G401 (cell line): Measurements from ENCODE around the gene MAGI1. TPM values are rescaled to one million over a fixed set of nuclear protein-coding genes. Genes with fewer than 3 reads are reported as not detected.
"Not testable (repeated sequence)": the region's sequence is repeated elsewhere in the genome, so short reads cannot be mapped to it uniquely, and the experiment has no call there.

Experiments
- DNase-seq: peaks from one replicate; pipeline ENCODE4 v3.0.0-alpha.2; 2015; ENCODE audit warnings: low spot score
- in situ Hi-C: cut with HindIII; loops from 2 replicates; pipeline ENCODE4 v1.10.0; 2016; ENCODE audit warnings: low sequenced_read_pairs, mixed read lengths
- total RNA-seq: library from RNA; depleted of rRNA; stranded (reverse); fragments of >200 nt; shearing (Covaris generic); gene quantifications from 2 replicates; pipeline ENCODE4 v1.2.3, GENCODE V29; 2014; rRNA removed

The MAGI1 gene
- 7.7 and 11.0 TPM in 2 replicates for total RNA-seq

DNA sequence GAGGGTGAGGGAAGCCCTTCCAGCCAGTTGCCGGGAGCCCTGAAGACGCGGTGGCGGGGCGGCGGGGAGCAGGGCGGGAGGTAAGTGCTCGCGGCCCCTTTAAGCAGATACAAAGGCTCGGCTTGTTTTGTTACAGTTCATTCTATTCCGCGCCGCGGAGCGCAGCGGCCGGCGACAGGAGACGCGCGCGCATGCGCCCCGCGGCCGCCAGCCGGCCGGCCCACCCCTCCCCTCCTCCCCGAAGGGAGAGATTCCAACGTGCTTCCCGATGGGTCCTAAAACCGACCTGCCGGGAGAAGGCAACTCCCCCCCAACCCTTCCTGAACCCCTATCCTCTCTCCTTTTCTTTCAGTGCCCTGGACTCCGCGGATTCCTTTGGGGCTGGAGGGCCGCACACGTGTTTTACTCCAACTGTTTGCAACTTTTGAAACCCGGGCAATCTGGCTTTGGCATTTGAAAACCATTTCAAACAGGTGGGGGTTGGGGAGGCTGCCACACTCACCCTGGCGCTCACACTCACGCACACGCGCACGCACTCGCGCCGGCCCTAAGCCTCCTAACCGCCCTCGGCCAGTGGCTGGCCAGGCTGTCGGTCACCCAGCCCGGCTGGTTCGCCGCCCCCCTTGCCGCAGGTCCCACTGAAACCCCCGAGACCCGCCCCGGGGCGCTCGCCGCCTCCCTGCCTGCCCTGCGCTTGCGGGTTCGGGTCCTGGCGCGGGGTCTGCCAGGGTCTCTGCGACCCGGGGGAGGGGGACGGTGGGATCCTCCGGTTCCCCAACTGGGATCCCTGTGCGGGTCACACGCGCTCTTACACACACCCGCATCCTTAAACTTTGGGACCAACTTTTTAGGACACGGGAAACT is at the start of gene MAGI1:
MAGI1 (minus strand) TSS at position 193 of the 864 bp plus-strand sequence. CDS start 610 bp downstream, outside the sequence.
- peak; percentile 95 for DNase-seq
- in situ Hi-C loops: no loop called here

DNA sequence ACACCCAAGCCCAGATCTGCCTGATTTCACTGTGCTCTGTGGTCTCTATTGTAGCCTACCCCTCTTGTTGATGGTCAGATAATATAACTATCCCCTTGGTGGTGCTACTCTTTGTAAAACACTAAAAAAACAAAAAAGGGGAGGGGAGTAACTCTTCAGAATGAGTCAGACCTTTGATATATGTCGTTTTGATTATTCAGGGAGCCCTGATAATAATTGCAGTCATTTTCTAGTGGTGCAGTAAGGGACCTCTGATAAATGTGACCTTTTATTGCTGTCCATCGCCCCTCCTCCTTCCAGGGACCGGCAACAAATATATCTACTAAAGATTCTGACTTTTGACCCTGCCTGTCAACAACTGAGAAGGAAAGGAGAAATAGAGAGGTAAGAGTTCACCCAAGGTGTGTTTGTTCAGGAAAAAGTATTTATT is 45.1 kb upstream of the MAGI1 start:
- in situ Hi-C loops: no loop called here
- DNase-seq: no peak

DNA sequence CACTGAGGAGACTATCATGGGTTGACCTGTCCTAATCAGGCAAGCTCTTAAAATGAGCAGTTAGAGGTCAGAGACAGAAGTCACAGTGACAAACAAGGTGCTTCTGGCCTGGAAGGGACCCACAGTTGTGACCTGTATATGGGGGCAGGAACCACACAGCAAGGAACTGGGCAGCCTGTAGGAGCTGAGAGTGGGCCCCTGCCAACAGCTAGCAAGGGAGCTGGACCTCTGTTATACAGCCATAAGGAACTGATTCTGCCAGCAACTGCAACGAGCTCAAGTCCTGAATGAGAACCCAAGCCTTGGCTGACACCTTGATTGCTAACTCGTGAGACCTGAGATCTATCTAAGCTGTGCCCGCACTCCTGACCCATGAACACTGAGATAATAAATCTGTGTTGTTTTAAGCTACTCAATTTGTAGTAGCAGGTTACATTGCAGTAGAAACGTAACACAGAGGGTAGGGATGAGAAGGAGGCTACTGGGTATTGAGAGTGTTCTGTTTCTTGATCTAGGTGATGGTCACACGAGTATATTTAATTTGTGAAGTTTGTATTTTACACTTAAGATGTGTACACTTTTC is 44.5 kb upstream of the MAGI1 start:
- DNase-seq: peak; percentile 12
- in situ Hi-C loops: no loop called here

DNA sequence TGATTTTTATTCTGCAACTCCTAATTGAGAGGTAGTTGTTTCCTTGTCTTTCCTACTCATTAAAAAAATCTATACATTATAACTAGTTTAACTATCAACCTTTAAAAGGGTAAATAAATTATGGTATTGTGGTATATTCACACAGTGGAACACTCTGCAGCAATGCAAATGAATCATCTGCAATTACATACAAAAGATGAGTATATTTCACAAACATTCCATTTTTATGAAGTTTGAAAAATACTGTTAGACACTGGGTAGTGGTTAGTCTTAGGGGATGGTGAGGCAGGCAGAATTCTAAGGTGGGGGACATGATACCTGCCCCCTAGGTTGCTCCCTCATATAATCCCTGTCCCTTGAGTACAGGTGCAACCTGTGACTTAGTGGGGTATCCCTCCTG is 44.0 kb upstream of the MAGI1 start:
- in situ Hi-C loops: no loop called here
- no peak for DNase-seq

DNA sequence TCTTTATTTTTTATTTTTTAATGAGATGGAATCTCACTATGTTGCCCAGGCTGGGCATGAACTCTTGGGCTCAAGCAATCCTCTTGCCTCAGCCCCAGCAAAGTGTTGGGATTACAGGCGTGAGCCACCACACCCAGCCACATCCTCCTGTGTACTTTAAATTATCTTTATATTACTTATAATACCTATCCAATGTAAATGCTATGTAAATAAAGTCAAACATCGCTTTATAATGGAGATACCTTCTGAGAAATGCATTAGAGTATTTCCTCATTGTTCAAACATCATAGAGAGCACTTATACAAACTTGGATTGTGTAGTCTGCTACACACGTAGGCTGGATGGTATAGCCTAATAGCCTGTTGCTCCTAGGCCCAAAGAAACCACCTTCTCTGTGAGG is 41.4 kb upstream of the MAGI1 start:
- in situ Hi-C loops: no loop called here
- no peak for DNase-seq

DNA sequence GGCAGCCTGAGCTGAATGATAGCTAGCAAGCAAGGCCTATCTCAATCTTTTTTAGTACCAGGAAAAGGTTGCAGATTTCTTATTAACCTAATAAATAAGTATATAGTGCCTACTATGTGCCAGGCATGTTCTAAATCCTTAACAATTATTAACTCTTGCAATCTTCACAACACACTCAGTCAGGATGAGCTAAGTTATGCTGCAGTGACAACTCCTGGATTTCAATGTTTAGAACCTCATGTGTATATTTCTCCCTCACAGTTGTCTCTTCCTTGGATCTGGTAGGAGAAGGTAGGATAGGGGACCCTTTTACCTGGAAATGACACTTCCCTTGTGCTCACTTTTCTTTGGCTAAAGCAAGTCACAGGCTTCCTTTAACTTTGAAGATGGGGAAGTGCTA is 39.3 kb upstream of the MAGI1 start:
- in situ Hi-C loops: no loop called here
- DNase-seq: no peak

DNA sequence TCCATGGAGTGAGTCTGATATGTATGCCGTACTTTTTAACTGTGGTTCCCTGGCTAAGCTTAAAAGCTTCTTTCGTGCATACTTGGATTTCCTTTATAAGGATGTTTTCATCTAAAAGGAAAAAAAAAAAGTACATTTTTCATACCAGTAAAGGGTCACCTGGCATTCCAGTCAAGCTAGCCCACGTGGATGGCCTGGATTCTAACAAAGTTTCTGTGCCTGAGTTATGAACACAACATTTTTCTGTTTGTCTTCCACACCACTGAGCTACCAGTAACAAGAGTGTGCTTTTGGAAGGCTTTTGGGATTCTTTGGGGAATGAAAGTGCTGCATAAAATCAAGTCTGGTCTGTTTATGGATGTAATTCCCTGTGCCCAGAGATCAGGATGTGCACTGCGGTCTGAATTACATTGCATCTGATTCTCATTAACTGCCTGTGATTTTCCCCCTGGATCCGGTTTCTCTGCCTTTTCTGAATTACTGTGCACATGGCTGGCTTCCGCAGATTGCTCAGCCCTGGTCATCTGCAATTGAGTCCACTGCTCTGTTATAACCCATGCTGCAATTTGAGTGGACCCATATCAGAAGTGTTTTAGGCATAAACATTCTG is 38.2 kb upstream of the MAGI1 start:
- DNase-seq: no peak
- in situ Hi-C loops: no loop called here

DNA sequence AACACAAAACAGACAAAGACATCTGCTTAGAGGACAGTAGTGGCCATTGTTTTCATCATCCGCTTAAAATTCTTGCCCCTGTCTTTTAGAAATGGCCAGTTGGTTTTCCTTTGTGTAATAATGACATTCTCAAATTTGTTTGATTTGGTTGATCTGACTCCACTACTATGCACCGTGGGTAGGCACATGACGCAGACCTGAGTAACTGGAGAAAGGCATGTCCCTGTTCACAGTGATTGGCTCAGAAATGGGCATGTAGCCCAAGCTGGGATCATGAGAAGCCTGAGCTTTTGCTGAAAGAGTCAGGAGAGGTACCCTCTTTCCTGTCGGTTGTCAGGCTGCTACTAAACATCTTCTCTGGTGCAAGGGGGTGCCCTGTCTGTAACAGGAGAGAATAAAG is 36.6 kb upstream of the MAGI1 start:
- no peak for DNase-seq
- in situ Hi-C loops: no loop called here

DNA sequence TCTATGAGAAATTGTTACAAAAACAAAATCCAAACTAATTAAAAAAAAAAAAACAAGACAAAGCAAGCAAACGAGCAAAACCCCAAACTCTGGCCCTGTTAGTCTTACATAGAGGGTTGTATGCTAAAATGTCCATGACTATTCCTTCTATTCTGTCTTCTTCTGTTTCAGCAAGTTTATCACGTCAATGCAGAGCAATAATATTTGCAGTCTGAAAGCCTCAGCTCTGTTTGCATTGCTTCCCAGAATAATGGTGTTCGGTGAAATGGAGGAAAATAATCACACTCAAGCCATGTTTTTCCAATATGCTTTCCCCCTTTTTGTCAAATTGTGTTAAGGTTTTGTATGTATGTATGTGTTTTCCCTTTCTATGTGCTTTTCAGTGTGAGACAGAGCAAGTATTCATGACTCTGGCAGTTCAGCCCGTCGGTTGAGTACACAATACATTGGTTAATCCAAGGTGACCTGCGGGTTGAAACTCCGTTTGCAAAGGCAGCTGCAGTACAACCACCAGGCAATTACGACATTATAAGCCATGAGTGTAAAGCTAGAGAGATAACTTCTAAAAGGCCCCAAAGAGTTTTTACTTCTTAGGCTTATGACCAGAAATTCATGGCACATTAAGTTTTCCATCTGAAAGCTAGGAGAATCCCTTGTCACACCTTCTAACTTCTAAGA is 34.9 kb upstream of the MAGI1 start:
- in situ Hi-C loops: no loop called here

DNA sequence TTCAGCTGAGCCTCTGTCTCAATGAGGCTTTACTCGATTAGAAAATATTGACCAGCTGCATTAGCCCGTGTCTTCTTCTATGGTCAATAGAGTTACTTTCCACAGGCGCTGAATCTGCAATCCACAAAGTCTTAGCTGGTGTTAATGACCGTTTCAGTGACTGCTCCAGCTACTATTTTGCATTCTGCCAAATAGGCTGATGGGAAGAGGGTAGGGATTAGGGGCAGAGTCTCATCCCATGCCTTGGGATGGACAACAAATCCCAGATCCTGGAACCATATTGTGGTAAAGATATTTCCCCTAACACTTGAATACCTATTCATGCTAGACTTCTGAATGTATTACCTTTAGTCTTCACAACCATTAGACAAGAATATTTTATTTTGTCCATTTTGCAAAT is 29.5 kb upstream of the MAGI1 start:
- in situ Hi-C loops: no loop called here
- DNase-seq: no peak

More for the DNA sequence above, 34.9 kb upstream of the MAGI1 start:
- DNase-seq: no peak

DNA sequence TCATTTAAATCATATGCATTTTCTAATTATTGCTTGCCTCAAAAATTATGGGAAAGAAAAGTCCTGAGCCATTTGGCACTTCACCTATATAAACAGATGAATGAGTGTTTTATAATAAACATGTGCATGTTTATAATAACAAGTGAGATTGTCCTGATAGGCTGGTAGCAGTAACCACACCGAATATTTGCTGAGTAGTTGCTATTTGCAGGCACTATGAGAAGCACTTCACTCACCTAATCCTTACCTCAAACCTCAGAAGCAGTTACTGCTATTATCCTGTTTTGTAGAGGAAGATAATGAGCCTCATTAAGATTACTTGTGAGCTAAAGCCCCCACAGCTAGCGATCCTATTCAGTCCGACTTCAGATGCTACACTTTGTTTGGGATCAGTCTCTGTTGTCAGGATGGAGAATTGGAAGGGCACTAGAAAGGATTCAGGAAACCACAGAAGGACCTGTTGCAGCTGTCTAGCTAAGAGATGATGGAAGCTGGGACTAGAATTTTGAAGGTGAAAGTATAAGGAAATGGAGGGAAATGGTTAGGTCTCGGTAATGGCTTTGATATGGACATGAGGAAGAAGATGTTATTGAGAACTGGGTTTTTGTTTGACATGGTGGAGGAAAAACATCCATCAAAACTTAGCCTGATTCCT is 28.4 kb upstream of the MAGI1 start:
- in situ Hi-C loops: no loop called here
- no peak for DNase-seq

DNA sequence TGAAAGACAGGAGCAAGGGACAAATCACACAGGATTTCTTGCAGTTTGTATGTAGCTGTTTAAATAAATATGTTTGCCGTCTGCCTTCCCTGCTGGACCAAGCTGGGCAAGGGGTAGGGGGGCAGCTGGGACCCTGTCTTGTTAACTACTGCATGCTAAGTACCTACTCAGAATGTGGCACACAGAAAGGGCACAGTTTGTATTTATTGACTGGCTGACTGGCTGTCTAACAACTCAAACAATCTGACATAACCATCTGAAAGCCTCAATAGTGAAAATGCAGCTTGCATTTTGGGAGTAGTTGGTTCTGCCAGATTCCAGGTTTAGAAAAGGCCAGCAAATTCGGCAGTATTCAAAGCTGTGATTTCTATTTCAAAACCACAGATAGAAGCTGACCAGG is 16.6 kb upstream of the MAGI1 start:
- no peak for DNase-seq
- in situ Hi-C loops: no loop called here

DNA sequence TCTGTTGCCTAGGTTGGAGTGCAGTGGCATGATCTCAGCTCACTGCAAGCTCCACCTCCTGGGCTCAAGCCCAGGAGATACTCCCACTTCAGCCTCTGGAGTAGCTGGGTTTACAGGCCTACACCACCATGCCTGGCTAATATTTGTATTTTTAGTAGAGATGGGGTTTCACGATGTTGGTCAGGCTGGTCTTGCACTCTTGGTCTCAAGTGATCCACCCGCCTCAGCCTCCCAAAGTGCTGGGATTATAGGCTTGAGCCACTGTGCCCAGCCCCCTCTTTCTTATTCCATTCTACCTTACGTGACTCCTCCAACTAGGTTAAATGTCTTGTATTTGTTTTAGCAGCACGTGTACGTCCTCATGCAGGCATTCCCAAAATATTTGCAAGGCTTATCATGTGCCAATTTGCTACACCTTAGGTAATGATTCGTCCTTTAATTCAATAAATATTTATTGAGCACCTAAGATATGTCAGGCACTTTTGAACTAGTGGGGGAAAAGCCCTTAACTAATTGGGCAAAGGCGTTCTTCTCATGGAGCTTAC is 14.9 kb upstream of the MAGI1 start:
- in situ Hi-C loops: no loop called here
- no peak for DNase-seq

DNA sequence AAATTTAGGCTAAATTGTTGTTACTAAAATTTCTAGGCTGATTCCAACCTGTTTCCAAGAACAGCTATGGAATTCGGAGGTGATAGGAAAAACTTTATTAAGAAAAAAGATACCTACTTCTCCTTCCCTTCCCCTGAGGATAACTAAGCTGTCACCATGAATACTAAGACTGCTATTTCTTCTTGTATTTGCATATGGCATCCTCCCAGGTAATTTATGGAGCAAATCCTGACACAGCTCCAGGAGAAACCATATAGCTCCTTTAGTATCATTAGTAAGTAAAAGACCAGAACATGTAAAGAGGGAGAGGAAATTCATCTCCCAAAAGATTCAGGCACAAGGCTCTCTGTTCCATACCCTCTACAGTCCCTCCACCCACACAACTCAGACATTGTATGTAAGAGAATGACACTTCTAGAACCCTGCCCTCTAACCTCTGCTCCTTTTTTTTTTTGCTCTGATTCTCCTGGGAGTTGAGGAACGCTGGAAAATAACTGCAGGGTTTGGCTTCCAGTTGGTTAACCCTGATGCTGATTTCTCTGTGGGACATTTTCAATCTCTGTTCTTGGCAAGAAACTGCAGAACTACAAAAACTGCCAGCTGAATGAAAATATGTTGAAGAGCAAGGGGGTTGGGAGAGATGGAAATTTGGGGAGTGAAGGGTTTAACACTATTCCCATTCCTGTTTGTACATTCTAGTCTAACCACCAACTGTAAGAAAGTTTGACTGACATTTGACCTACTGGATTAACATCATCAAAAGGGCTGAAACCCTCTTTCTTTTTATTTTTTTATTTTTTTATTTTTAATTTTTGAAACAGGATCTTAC is 14.2 kb upstream of the MAGI1 start:
- peak; percentile 43 for DNase-seq
- in situ Hi-C loops: no loop called here

DNA sequence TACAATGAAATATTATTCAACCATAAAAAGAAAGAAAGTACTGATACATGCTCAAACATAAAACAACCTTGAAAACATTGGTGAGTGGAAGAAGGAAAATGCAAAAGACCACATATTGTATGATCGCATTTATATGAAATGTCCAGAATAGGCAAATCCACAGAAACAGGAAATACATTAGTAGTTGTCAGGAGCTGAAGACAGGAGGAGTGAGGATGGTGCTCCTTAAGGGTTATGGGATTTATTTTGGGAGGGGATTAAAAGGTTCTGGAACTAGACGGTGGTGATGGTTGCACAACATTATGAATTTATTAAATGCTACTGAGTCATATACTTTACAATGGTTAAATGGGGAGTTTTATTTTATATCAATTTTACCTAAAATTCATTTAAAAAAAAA is 12.1 kb upstream of the MAGI1 start:
- in situ Hi-C loops: no loop called here
- DNase-seq: no peak

DNA sequence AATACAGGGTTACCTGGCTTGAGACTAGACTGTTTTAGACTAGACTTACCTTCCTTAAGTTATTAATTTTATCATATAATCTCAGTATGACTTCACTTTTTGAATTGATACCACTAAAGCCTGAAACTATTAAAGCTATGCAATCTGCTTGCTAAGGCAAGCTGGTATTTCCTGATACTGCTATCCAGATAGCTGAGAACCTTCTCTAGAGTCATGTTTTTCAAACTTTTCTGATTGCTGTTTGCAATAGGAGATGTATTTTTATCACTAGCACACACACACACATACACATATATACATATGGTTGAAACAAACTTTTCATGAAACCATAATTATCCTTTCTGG is 9.3 kb upstream of the MAGI1 start:
- in situ Hi-C loops: no loop called here
- no peak for DNase-seq

DNA sequence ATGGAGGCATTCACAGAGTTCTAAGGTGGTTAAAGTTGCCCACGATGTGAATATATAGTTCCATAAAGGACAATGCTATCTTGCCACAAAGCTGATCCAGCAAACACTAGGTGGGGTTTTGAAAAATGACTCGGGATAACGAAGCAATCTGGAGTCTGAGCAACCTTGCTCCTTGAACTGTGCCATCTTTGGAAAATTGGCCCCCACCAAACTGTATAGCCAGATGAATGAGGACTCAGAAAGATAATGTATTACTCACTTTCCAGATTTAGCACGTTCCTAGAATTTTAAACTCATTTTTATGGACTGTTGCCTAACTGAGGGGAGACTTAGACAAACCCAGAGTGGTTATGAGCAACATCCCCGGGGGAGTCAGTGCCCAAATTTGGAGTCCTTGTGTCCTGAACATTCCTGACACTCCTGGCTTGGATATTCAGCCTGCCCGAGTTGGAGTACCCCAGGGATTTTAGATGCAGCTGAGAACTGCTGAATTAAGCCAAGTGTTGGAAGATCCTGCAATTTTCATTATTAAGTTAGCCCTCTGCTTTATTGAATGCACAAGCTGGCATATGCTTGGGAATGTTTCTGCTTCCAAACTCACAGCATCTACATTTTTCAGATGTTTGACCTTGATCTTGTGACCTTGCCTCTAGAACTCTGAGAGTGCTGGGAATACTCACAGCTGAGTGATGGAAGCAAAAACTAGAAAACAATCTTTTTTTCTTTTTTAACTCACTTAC is 8.8 kb upstream of the MAGI1 start:
- DNase-seq: no peak
- in situ Hi-C loops: no loop called here

DNA sequence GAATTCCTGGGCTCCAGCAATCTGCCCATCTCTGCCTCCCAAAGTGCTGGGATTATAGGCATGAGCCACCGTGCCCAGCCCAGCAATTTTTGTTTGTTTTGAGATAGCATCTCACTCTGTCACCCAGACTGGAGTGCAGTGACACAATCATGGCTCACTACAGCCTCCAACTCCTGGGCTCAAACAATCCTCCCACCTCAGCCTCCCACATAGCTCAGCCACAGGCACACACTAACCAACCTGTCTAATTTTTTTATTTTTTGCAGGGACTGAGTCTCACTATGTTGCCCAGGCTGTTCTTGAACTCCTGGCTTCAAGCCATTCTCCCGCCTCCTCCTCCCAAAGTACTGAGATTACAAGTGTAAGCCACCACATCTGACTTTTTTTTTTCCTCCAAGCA is 7.6 kb upstream of the MAGI1 start:
- in situ Hi-C loops, DNase-seq: not testable (repeated sequence)
